ACC112 (cell line): ENCODE results near the gene ACOXL.

Source experiments
- H2AFZ ChIP-seq: fragments of 200-600 bp; sonication (generic); one replicate; pipeline ENCODE4 v1.6.0; 2017; ENCODE audit warnings: antibody characterized with exemption, low read length; ENCODE audit not compliant: unreplicated experiment
- H3K27ac ChIP-seq: fragments of 200-600 bp; sonication (generic); 2 replicates; pipeline ENCODE4 v1.5.1; 2014; ENCODE audit warnings: low read depth, mild to moderate bottlenecking, antibody characterized with exemption, low read length, moderate library complexity
- H3K27me3 ChIP-seq: fragments of 200-600 bp; sonication (generic); 2 replicates; pipeline ENCODE4 v1.6.1; 2014; ENCODE audit warnings: mild to moderate bottlenecking, antibody characterized with exemption, low read length, moderate library complexity, mixed read lengths; ENCODE audit not compliant: insufficient read depth
- H3K36me3 ChIP-seq: fragments of 200-600 bp; sonication (generic); 2 replicates; pipeline ENCODE4 v1.6.1; 2016; ENCODE audit warnings: mild to moderate bottlenecking, antibody characterized with exemption, low read length, moderate library complexity, mixed read lengths; ENCODE audit not compliant: insufficient read depth
- H3K4me1 ChIP-seq: fragments of 200-600 bp; sonication (generic); one replicate; pipeline ENCODE4 v1.6.1; 2016; ENCODE audit warnings: low read length, mixed read lengths; ENCODE audit not compliant: insufficient read depth, unreplicated experiment, control insufficient read depth
- H3K4me3 ChIP-seq: fragments of 200-600 bp; sonication (generic); 2 replicates; pipeline ENCODE4 v1.5.1; 2014; ENCODE audit warnings: mild to moderate bottlenecking, low read depth, low read length
- H3K79me2 ChIP-seq: fragments of 200-600 bp; sonication (generic); one replicate; pipeline ENCODE4 v1.6.0; 2016; ENCODE audit warnings: low read length; ENCODE audit not compliant: control insufficient read depth, unreplicated experiment, insufficient read depth

Gene ACOXL

GRCh38 chr2:110707386-110707965 is 24.9 kb upstream of the ACOXL start:
- H3K36me3 ChIP-seq, result no peaks in the 10 kb centered on the region
- no peak overlapping the region for H3K4me3 ChIP-seq
- no peak overlapping the region for H2AFZ ChIP-seq
- no peak overlapping the region for H3K27ac ChIP-seq
- H3K79me2 ChIP-seq, result no peaks in the 10 kb centered on the region
- peaks cover 99% of the 10 kb centered on the region for H3K27me3 ChIP-seq
- no peaks in the 10 kb centered on the region for H3K4me1 ChIP-seq

- Histone ChIP-seq H2AFZ (no peak overlapping the region), H3K27me3 (peaks cover 96% of the 10 kb centered on the region), H3K79me2 (no peaks in the 10 kb centered on the region), H3K4me3 (no peak overlapping the region), H3K4me1 (no peaks in the 10 kb centered on the region), H3K27ac (no peak overlapping the region), H3K36me3 (no peaks in the 10 kb centered on the region)
Measured at GRCh38 chr2:110708455-110708854, 23.9 kb upstream of the ACOXL start.

GRCh38 chr2:110712737-110713136 is 19.6 kb upstream of the ACOXL start:
- peaks cover 77% of the 10 kb centered on the region for H3K27me3 ChIP-seq
- no peak overlapping the region for H3K4me3 ChIP-seq
- H2AFZ ChIP-seq, result no peak overlapping the region
- no peaks in the 10 kb centered on the region for H3K79me2 ChIP-seq
- peaks cover 20% of the 10 kb centered on the region for H3K4me1 ChIP-seq
- no peak overlapping the region for H3K27ac ChIP-seq
- H3K36me3 ChIP-seq, result no peaks in the 10 kb centered on the region

- H3K27ac ChIP-seq, result no peak overlapping the region
- no peaks in the 10 kb centered on the region for H3K36me3 ChIP-seq
- H2AFZ ChIP-seq, result no peak overlapping the region
- H3K79me2 ChIP-seq, result no peaks in the 10 kb centered on the region
- peaks cover 70% of the 10 kb centered on the region for H3K27me3 ChIP-seq
- H3K4me1 ChIP-seq, result peaks cover 28% of the 10 kb centered on the region
- H3K4me3 ChIP-seq, result no peak overlapping the region
Measured at GRCh38 chr2:110713513-110714362, 18.6 kb upstream of the ACOXL start.

GRCh38 chr2:110714452-110715224 is 17.7 kb upstream of the ACOXL start:
- Histone ChIP-seq H3K79me2 (no peaks in the 10 kb centered on the region), H2AFZ (no peak overlapping the region), H3K36me3 (no peaks in the 10 kb centered on the region), H3K27me3 (peaks cover 61% of the 10 kb centered on the region), H3K4me3 (no peak overlapping the region), H3K27ac (no peak overlapping the region), H3K4me1 (peaks cover 28% of the 10 kb centered on the region)

- no peak overlapping the region for H2AFZ ChIP-seq
- H3K27me3 ChIP-seq, result peaks cover 54% of the 10 kb centered on the region
- H3K4me1 ChIP-seq, result peaks cover 28% of the 10 kb centered on the region
- H3K36me3 ChIP-seq, result no peaks in the 10 kb centered on the region
- no peaks in the 10 kb centered on the region for H3K79me2 ChIP-seq
- H3K4me3 ChIP-seq, result peak overlapping the region; percentile 30
- H3K27ac ChIP-seq, result peak overlapping the region; percentile 53; the same call in 1 of the 2 replicates
Measured at GRCh38 chr2:110716959-110717645, 15.3 kb upstream of the ACOXL start.

- Histone ChIP-seq H3K4me3 (peak overlapping the region; percentile 30; the same call in 1 of the 2 replicates), H3K4me1 (peaks cover 28% of the 10 kb centered on the region), H3K27ac (peak overlapping the region; percentile 53; the same call in 1 of the 2 replicates), H3K36me3 (no peaks in the 10 kb centered on the region), H2AFZ (no peak overlapping the region), H3K79me2 (no peaks in the 10 kb centered on the region), H3K27me3 (peaks cover 54% of the 10 kb centered on the region)
Measured at GRCh38 chr2:110717734-110718133, 14.6 kb upstream of the ACOXL start.

GRCh38 chr2:110718382-110718781 is 14.0 kb upstream of the ACOXL start:
- H3K4me3 ChIP-seq, result no peak overlapping the region; the same call in 1 of the 2 replicates

GRCh38 chr2:110718990-110719389 is 13.4 kb upstream of the ACOXL start:
- H3K4me1 ChIP-seq, result peaks cover 28% of the 10 kb centered on the region
- H3K79me2 ChIP-seq, result no peaks in the 10 kb centered on the region
- H2AFZ ChIP-seq, result no peak overlapping the region
- peaks cover 57% of the 10 kb centered on the region for H3K27me3 ChIP-seq
- H3K4me3 ChIP-seq, result no peak overlapping the region
- no peaks in the 10 kb centered on the region for H3K36me3 ChIP-seq
- H3K27ac ChIP-seq, result no peak overlapping the region

More at GRCh38 chr2:110718382-110718781, 14.0 kb upstream of the ACOXL start:
- H3K36me3 ChIP-seq, result no peaks in the 10 kb centered on the region
- no peak overlapping the region for H3K27ac ChIP-seq
- no peaks in the 10 kb centered on the region for H3K79me2 ChIP-seq
- H3K27me3 ChIP-seq, result peaks cover 57% of the 10 kb centered on the region
- H3K4me1 ChIP-seq, result peaks cover 28% of the 10 kb centered on the region
- H2AFZ ChIP-seq, result no peak overlapping the region

- H3K79me2 ChIP-seq, result no peaks in the 10 kb centered on the region
- no peak overlapping the region for H3K27ac ChIP-seq
- no peaks in the 10 kb centered on the region for H3K36me3 ChIP-seq
- H3K27me3 ChIP-seq, result peaks cover 57% of the 10 kb centered on the region
- H3K4me3 ChIP-seq, result no peak overlapping the region
- H2AFZ ChIP-seq, result no peak overlapping the region
- peaks cover 22% of the 10 kb centered on the region for H3K4me1 ChIP-seq
Measured at GRCh38 chr2:110720547-110720946, 11.8 kb upstream of the ACOXL start.
